ENCODE results near the gene VASN.
A peak's percentile ranks its signal among the peaks of the same experiment; 100 is the strongest.

Gene VASN

GRCh38 chr16:4350787-4351659, 20.6 kb upstream of the VASN start, which contains the start of gene PAM16:
Gene PAM16, minus strand, starts transcription at chr16:4351321. Its CDS starts 87 bp downstream, at chr16:4351234.
- peak within 1 kb of the TSS; percentile 81 for H3K4me3 ChIP-seq (ENCODE audit: low read depth, low read length, poor library complexity, severe bottlenecking)
- H3K79me2 ChIP-seq (ENCODE audit: insufficient read depth, low read length), result peaks cover 17% of the 10 kb centered on the region
- peak within 1 kb of the TSS; percentile 79 for H3K9ac ChIP-seq (ENCODE audit: low read length)
- no peak; the same call in 1 of the 2 replicates for TF ChIP-seq CTCF (IDR thresholded peaks at IDR 0.05; ENCODE audit: low read length)
- TF ChIP-seq EZH2 (IDR thresholded peaks at IDR 0.05; ENCODE audit: borderline replicate concordance, low read length), result no peak
- H3K27me3 ChIP-seq (ENCODE audit: insufficient read depth, low read length), result no peaks in the 10 kb centered on the region
- H2AFZ ChIP-seq (ENCODE audit: low read length), result no peak within 1 kb of the TSS
- H3K9me2 ChIP-seq (ENCODE audit: low read depth, low read length), result no peaks in the 10 kb centered on the region
- peak within 1 kb of the TSS; percentile 23 for H3K27ac ChIP-seq (ENCODE audit: low read depth, low read length, poor library complexity, severe bottlenecking)
- peaks cover 18% of the 10 kb centered on the region for H3K4me1 ChIP-seq (ENCODE audit: insufficient read depth, low read length, severe bottlenecking)
- H4K20me1 ChIP-seq (ENCODE audit: insufficient read depth, low read length), result no peaks in the 10 kb centered on the region
- H3F3A ChIP-seq (ENCODE audit: insufficient read depth, low read length), result no peaks in the 10 kb centered on the region
- peak within 1 kb of the TSS; percentile 66 for H3K4me2 ChIP-seq (ENCODE audit: low read length)
- H3K36me3 ChIP-seq (ENCODE audit: insufficient read depth, low read length), result peaks cover 19% of the 10 kb centered on the region; the same call in 1 of the 2 replicates
- no peaks in the 10 kb centered on the region for H3K9me3 ChIP-seq (ENCODE audit: low read length)

- H3K4me3 ChIP-seq (ENCODE audit: low read depth, low read length, poor library complexity, severe bottlenecking), result peak overlapping the region; percentile 10
- H4K20me1 ChIP-seq (ENCODE audit: insufficient read depth, low read length), result no peaks in the 10 kb centered on the region
- no peaks in the 10 kb centered on the region for H3K27me3 ChIP-seq (ENCODE audit: insufficient read depth, low read length)
- no peak for TF ChIP-seq CTCF (IDR thresholded peaks at IDR 0.05; ENCODE audit: low read length)
- TF ChIP-seq EZH2 (IDR thresholded peaks at IDR 0.05; ENCODE audit: borderline replicate concordance, low read length), result no peak
- H3K36me3 ChIP-seq (ENCODE audit: insufficient read depth, low read length), result peaks cover 19% of the 10 kb centered on the region; the same call in 1 of the 2 replicates
- H3K79me2 ChIP-seq (ENCODE audit: insufficient read depth, low read length), result peaks cover 17% of the 10 kb centered on the region
- H3F3A ChIP-seq (ENCODE audit: insufficient read depth, low read length), result no peaks in the 10 kb centered on the region
- peaks cover 18% of the 10 kb centered on the region for H3K4me1 ChIP-seq (ENCODE audit: insufficient read depth, low read length, severe bottlenecking)
- H3K9me2 ChIP-seq (ENCODE audit: low read depth, low read length), result no peaks in the 10 kb centered on the region
- peak overlapping the region; percentile 43 for H3K4me2 ChIP-seq (ENCODE audit: low read length)
- no peaks in the 10 kb centered on the region for H3K9me3 ChIP-seq (ENCODE audit: low read length)
- H3K27ac ChIP-seq (ENCODE audit: low read depth, low read length, poor library complexity, severe bottlenecking), result peak overlapping the region; percentile 23
- no peak overlapping the region for H2AFZ ChIP-seq (ENCODE audit: low read length)
- H3K9ac ChIP-seq (ENCODE audit: low read length), result peak overlapping the region; percentile 18; the same call in 1 of the 2 replicates
These were observed 19.8 kb upstream of the VASN start for GRCh38 chr16:4351880-4352279.

GRCh38 chr16:4352843-4353242, 18.8 kb upstream of the VASN start:
- H2AFZ ChIP-seq (ENCODE audit: low read length), result no peak overlapping the region
- H3K4me2 ChIP-seq (ENCODE audit: low read length), result no peak overlapping the region
- H3K27ac ChIP-seq (ENCODE audit: low read depth, low read length, poor library complexity, severe bottlenecking), result no peak overlapping the region
- TF ChIP-seq EZH2 (IDR thresholded peaks at IDR 0.05; ENCODE audit: borderline replicate concordance, low read length), result no peak
- TF ChIP-seq CTCF (IDR thresholded peaks at IDR 0.05; ENCODE audit: low read length), result no peak
- no peaks in the 10 kb centered on the region for H3K27me3 ChIP-seq (ENCODE audit: insufficient read depth, low read length)
- H4K20me1 ChIP-seq (ENCODE audit: insufficient read depth, low read length), result no peaks in the 10 kb centered on the region
- peaks cover 13% of the 10 kb centered on the region; the same call in 1 of the 2 replicates for H3K36me3 ChIP-seq (ENCODE audit: insufficient read depth, low read length)
- no peaks in the 10 kb centered on the region for H3K9me3 ChIP-seq (ENCODE audit: low read length)
- H3K9ac ChIP-seq (ENCODE audit: low read length), result no peak overlapping the region
- peaks cover 17% of the 10 kb centered on the region for H3K79me2 ChIP-seq (ENCODE audit: insufficient read depth, low read length)
- no peaks in the 10 kb centered on the region for H3K9me2 ChIP-seq (ENCODE audit: low read depth, low read length)
- no peak overlapping the region for H3K4me3 ChIP-seq (ENCODE audit: low read depth, low read length, poor library complexity, severe bottlenecking)
- H3K4me1 ChIP-seq (ENCODE audit: insufficient read depth, low read length, severe bottlenecking), result peaks cover 18% of the 10 kb centered on the region
- H3F3A ChIP-seq (ENCODE audit: insufficient read depth, low read length), result no peaks in the 10 kb centered on the region
